Small intestine (tissue), 7 donors: ENCODE results near the gene UQCC3. TPM values are rescaled to one million over a fixed set of nuclear protein-coding genes. Genes with fewer than 3 reads are reported as not detected.
"Not testable (repeated sequence)": the region's sequence is repeated elsewhere in the genome, so short reads cannot be mapped to it uniquely, and the experiment has no call there.

Experiments
- DNase-seq, 2 donors: peaks; one replicate each; pipeline versions ENCODE4 v3.0.0 to v3.0.0-alpha.2; 2013
- FAIRE-seq: peaks from 2 replicates; lab custom pipeline; 2012; peaks lifted over from hg19 to GRCh38; lab: Jason Lieb, UNC
- H3K27ac ChIP-seq, 3 donors: one replicate each; pipeline ENCODE4 v1.5.1; 2013; ENCODE audit warnings: low read length in 2 of 3, mild to moderate bottlenecking in 2 of 3, control low read depth in 1 of 3, inconsistent platforms in 1 of 3, low read depth in 1 of 3, moderate library complexity in 1 of 3
- H3K27me3 ChIP-seq, 3 donors: one replicate each; pipeline ENCODE4 v1.6.1; 2013; ENCODE audit warnings: low read length in 3 of 3, inconsistent platforms in 1 of 3; ENCODE audit not compliant: control insufficient read depth in 3 of 3, insufficient read depth in 3 of 3
- H3K36me3 ChIP-seq, 3 donors: one replicate each; pipeline ENCODE4 v1.6.1; 2013; ENCODE audit warnings: low read length in 3 of 3, inconsistent platforms in 1 of 3, low read depth in 1 of 3, mild to moderate bottlenecking in 1 of 3, moderate library complexity in 1 of 3; ENCODE audit not compliant: control insufficient read depth in 3 of 3, insufficient read depth in 2 of 3
- H3K4me1 ChIP-seq, 3 donors: one replicate each; pipeline ENCODE4 v1.6.1; 2013; ENCODE audit warnings: low read length in 2 of 3, inconsistent platforms in 1 of 3, low read depth in 1 of 3, mild to moderate bottlenecking in 1 of 3, moderate library complexity in 1 of 3; ENCODE audit not compliant: control insufficient read depth in 3 of 3, insufficient read depth in 2 of 3
- H3K4me3 ChIP-seq, 3 donors: one replicate each; pipeline ENCODE4 v1.5.1; 2013; ENCODE audit warnings: low read length in 3 of 3, control low read depth in 1 of 3, inconsistent platforms in 1 of 3, low read depth in 1 of 3, mild to moderate bottlenecking in 1 of 3, moderate library complexity in 1 of 3
- H3K9me3 ChIP-seq, 2 donors: one replicate each; pipeline ENCODE4 v1.6.1; 2013; ENCODE audit warnings: low read depth in 1 of 2, low read length in 1 of 2; ENCODE audit not compliant: control insufficient read depth in 2 of 2, insufficient read depth in 1 of 2
- WGBS, 3 donors: extraction: QIAGEN DNeasy Blood & Tissue Kit; methylation state at CpG; one replicate each; pipeline ENCODE4 v1.1.7; 2013; 5-methylcytosine and 5-hydroxymethylcytosine counted together
- polyA plus RNA-seq, 4 donors: library from polyadenylated mRNA; stranded (reverse) in 3 of 4; unstranded in 1 of 4; fragments of 200-250 nt in 3 of 4; fragments of 120-200 nt in 1 of 4; gene quantifications; one replicate each; pipeline versions ENCODE4 v1.2.1 to v1.2.3, GENCODE V29; 2013
- donor health status: healthy with polysubstance abuse.
- donor health status: control.
- donor health status: control.
- donor health status: Bipolar disorder and iron deficiency.
- donor health status: healthy.

The UQCC3 gene
- polyA plus RNA-seq, 4 donors, result 11.4 to 34.9 (median 23.4) TPM

DNA sequence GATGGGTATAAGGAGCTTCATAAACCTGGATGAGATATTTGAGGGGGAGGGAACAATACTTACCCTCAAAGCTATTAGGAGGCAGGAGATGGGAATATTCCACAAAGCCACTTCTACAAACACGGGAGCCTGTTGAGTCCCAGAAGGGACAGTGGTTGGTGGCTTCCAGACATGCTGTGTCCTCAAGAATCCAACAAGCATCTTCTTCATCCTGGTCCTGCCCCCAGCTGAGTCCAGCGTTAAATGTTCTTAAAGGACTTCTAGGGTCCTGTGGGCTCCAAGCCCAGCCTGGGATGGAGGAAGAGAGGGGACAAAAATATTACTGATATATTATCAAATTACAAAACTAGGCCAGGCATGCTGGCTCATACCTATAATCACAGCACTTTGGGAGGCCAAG, 4.0 kb upstream of the UQCC3 start:
- FAIRE-seq (no peak), DNase-seq (no peak)
- no peak overlapping the region for H3K4me3 ChIP-seq
- no peaks in the 10 kb centered on the region for H3K9me3 ChIP-seq
- no peak overlapping the region for H3K27ac ChIP-seq
- 68 to 79% (median 77%) methylated on average over 2 of the region's 2 CpGs for WGBS, 3 donors
- no peaks in the 10 kb centered on the region for H3K27me3 ChIP-seq
- peaks cover 10 to 14% (median 11%) of the 10 kb centered on the region in 3 donors for H3K4me1 ChIP-seq
- peaks cover 0 to 32% (median 3%) of the 10 kb centered on the region in 3 donors for H3K36me3 ChIP-seq

GRCh38 chr11:62669420-62670161, 1.9 kb upstream of the UQCC3 start:
- no peaks in the 10 kb centered on the region for H3K9me3 ChIP-seq
- FAIRE-seq, result no peak
- H3K4me1 ChIP-seq, result peaks cover 10 to 22% (median 11%) of the 10 kb centered on the region in 3 donors
- WGBS, 3 donors, result 45 to 69% (median 49%) methylated on average over 4 of the region's 4 CpGs
- H3K4me3 ChIP-seq, result no peak overlapping the region
- peak overlapping the region in 2 of 3 donors; percentile 2 to 52 for H3K27ac ChIP-seq
- DNase-seq, result peak in 1 of 2 donors; percentile 83
- H3K36me3 ChIP-seq, result peaks cover 0 to 39% (median 3%) of the 10 kb centered on the region in 3 donors
- no peaks in the 10 kb centered on the region for H3K27me3 ChIP-seq

- Histone ChIP-seq H3K9me3 (no peaks in the 10 kb centered on the region), H3K27ac (peak overlapping the region; percentile 77 to 89 (median 87)), H3K4me3 (peak overlapping the region; percentile 61 to 80 (median 80)), H3K36me3 (peaks cover 0 to 44% (median 6%) of the 10 kb centered on the region in 3 donors), H3K27me3 (no peaks in the 10 kb centered on the region), H3K4me1 (peaks cover 10 to 22% (median 11%) of the 10 kb centered on the region in 3 donors)
- DNase-seq (no peak), FAIRE-seq (no peak)
- 0 to 1% (median 1%) methylated on average over 17 of the region's 17 CpGs for WGBS, 3 donors
Measured at GRCh38 chr11:62671236-62671607, 251 bp upstream of the UQCC3 start.

DNA sequence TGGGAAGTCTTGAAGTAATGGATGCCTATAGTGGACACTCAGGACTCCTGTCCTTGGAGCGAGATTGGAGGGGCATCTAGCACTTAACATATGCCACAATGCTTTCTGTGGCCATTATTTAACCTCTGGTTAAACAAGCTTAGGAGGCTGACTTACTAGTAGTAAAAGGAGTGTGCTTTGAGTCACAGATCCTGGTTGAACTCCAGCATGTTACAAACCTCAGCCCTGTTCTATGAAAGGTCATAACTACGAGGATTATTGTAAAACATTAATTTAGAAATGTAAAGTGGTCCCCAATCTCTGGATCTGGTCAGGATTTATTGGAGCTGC, 1.7 kb downstream of the UQCC3 start:
- WGBS, 3 donors, result 53 to 79% (median 55%) methylated on average over 2 of the region's 2 CpGs
- H3K4me1 ChIP-seq, result peaks cover 4 to 16% (median 9%) of the 10 kb centered on the region in 3 donors
- H3K27ac ChIP-seq, result peak overlapping the region in 2 of 3 donors; percentile 27 to 89
- FAIRE-seq (no peak), DNase-seq (no peak)
- H3K9me3 ChIP-seq, result no peaks in the 10 kb centered on the region
- peaks cover 2 to 44% (median 3%) of the 10 kb centered on the region in 3 donors for H3K36me3 ChIP-seq
- no peak overlapping the region for H3K4me3 ChIP-seq
- no peaks in the 10 kb centered on the region for H3K27me3 ChIP-seq

GRCh38 chr11:62675415-62675814, 3.9 kb downstream of the UQCC3 start:
- not testable (repeated sequence) for H3K4me3 ChIP-seq, H3K9me3 ChIP-seq, DNase-seq, H3K27me3 ChIP-seq, FAIRE-seq, H3K27ac ChIP-seq
- peaks cover 2 to 21% (median 4%) of the 10 kb centered on the region in 3 donors for H3K4me1 ChIP-seq
- 90 to 95% (median 94%) methylated on average over 10 of the region's 10 CpGs for WGBS, 3 donors
- peaks cover 2 to 35% (median 3%) of the 10 kb centered on the region in 3 donors for H3K36me3 ChIP-seq

- no peak for DNase-seq
- H3K9me3 ChIP-seq, result no peaks in the 10 kb centered on the region
- FAIRE-seq, result no peak
- peaks cover 2 to 21% (median 4%) of the 10 kb centered on the region in 3 donors for H3K4me1 ChIP-seq
- H3K36me3 ChIP-seq, result peaks cover 2 to 35% (median 3%) of the 10 kb centered on the region in 3 donors
- H3K27me3 ChIP-seq, result no peaks in the 10 kb centered on the region
- H3K4me3 ChIP-seq, result no peak overlapping the region
- H3K27ac ChIP-seq, result peak overlapping the region in 1 of 3 donors; percentile 25
- WGBS, 3 donors, result 48 to 58% (median 54%) methylated on average over 6 of the region's 6 CpGs
Measured at GRCh38 chr11:62676698-62677097, 5.2 kb downstream of the UQCC3 start.

- peaks cover 2 to 35% (median 3%) of the 10 kb centered on the region in 3 donors for H3K36me3 ChIP-seq
- no peaks in the 10 kb centered on the region for H3K27me3 ChIP-seq
- H3K4me3 ChIP-seq, result no peak overlapping the region
- no peaks in the 10 kb centered on the region for H3K9me3 ChIP-seq
- H3K4me1 ChIP-seq, result peaks cover 2 to 21% (median 4%) of the 10 kb centered on the region in 3 donors
- 79 to 87% (median 81%) methylated on average over 6 of the region's 6 CpGs for WGBS, 3 donors
- no peak for DNase-seq
- H3K27ac ChIP-seq, result no peak overlapping the region
- FAIRE-seq, result no peak
Measured at GRCh38 chr11:62677156-62677555, 5.7 kb downstream of the UQCC3 start.

- 76 to 83% (median 80%) methylated on average over 15 of the region's 15 CpGs for WGBS, 3 donors
- H3K9me3 ChIP-seq, result no peaks in the 10 kb centered on the region
- DNase-seq (no peak), FAIRE-seq (no peak)
- H3K27me3 ChIP-seq, result no peaks in the 10 kb centered on the region
- peak overlapping the region in 2 of 3 donors; percentile 17 to 97 for H3K4me3 ChIP-seq
- peaks cover 2 to 16% (median 4%) of the 10 kb centered on the region in 3 donors for H3K4me1 ChIP-seq
- no peak overlapping the region for H3K27ac ChIP-seq
- H3K36me3 ChIP-seq, result peaks cover 2 to 34% (median 3%) of the 10 kb centered on the region in 3 donors
Measured at GRCh38 chr11:62677714-62678113, 6.2 kb downstream of the UQCC3 start.
